PFSK-1 (cell line): ENCODE measurements around the gene SLC39A11.

Experiments
- POLR2AphosphoS5 ChIP-seq: IDR thresholded peaks from 2 replicates; pipeline ENCODE4 v1.6.1; 2012; ENCODE audit warnings: low read depth, mild to moderate bottlenecking, control low read depth, low read length, moderate library complexity
- REST ChIP-seq, 2 experiments: IDR thresholded peaks; 2 replicates each; pipeline versions ENCODE4 v1.6.1 to v1.8.0; 2011 to 2012; ENCODE audit warnings: low read depth in 2 of 2, low read length in 2 of 2, control low read depth in 1 of 2, inconsistent platforms in 1 of 2, mild to moderate bottlenecking in 1 of 2, moderate library complexity in 1 of 2; ENCODE audit not compliant: insufficient read depth in 1 of 2
- SIN3A ChIP-seq: IDR thresholded peaks from 2 replicates; pipeline ENCODE4 v1.6.1; 2012; ENCODE audit warnings: mild to moderate bottlenecking, low read length, moderate library complexity, borderline replicate concordance; ENCODE audit not compliant: insufficient read depth

GRCh38 chr17:72616447-72616846 is 476.0 kb downstream of the SLC39A11 start:
- TF ChIP-seq REST (IDR thresholded peaks at IDR 0.05; ENCODE audit: insufficient read depth in 1 of 2, low read depth in 2 of 2, low read length in 2 of 2) (no peak), POLR2AphosphoS5 (no peak), SIN3A (no peak)
